Spleen (tissue), 11 donors: Measurements from ENCODE around the gene PTGES. TPM values are rescaled to one million over a fixed set of nuclear protein-coding genes. Genes with fewer than 3 reads are reported as not detected.

Experiments used
- DNase-seq: peaks from one replicate; pipeline ENCODE4 v3.0.0-alpha.2; 2020
- H3K27ac ChIP-seq, 8 donors: fragments of 200-600 bp; sonication (generic) in 7 of 8; 1 replicate in 4 of 8; 2 replicates in 4 of 8; pipeline versions ENCODE4 v1.5.0 to v1.8.0; 2016 to 2021; ENCODE audit warnings: inconsistent platforms in 4 of 8, mild to moderate bottlenecking in 4 of 8, moderate library complexity in 1 of 8
- H3K27me3 ChIP-seq, 7 donors: fragments of 200-600 bp; sonication (generic) in 6 of 7; replicated peaks in 1 of 7; 1 replicate in 4 of 7; 2 replicates in 3 of 7; pipeline versions ENCODE4 v1.5.0 to v1.8.0; 2016 to 2021; ENCODE audit warnings: inconsistent platforms in 3 of 7, mild to moderate bottlenecking in 1 of 7
- H3K36me3 ChIP-seq, 6 donors: fragments of 200-600 bp; sonication (generic) in 5 of 6; 1 replicate in 4 of 6; 2 replicates in 2 of 6; pipeline versions ENCODE4 v1.5.0 to v1.8.0; 2016 to 2021; ENCODE audit warnings: inconsistent platforms in 2 of 6
- H3K4me1 ChIP-seq, 6 donors: fragments of 200-600 bp; sonication (generic) in 5 of 6; 1 replicate in 3 of 6; 2 replicates in 3 of 6; pipeline versions ENCODE4 v1.5.0 to v1.8.0; 2016 to 2021; ENCODE audit warnings: inconsistent platforms in 3 of 6
- H3K4me3 ChIP-seq, 8 donors: fragments of 200-600 bp; sonication (generic) in 7 of 8; 1 replicate in 4 of 8; 2 replicates in 4 of 8; pipeline versions ENCODE4 v1.5.0 to v1.8.0; 2016 to 2021; ENCODE audit warnings: inconsistent platforms in 4 of 8, mild to moderate bottlenecking in 4 of 8, moderate library complexity in 2 of 8
- H3K9me3 ChIP-seq, 8 donors: fragments of 200-600 bp; sonication (generic) in 7 of 8; 1 replicate in 4 of 8; 2 replicates in 4 of 8; pipeline versions ENCODE4 v1.5.0 to v1.8.0; 2016 to 2021; ENCODE audit warnings: inconsistent platforms in 4 of 8
- CTCF ChIP-seq, 11 experiments: fragments of 200-600 bp in 7 of 11; fragments of 450-650 bp in 4 of 11; sonication (generic) in 4 of 11; IDR thresholded peaks in 8 of 11; conservative IDR thresholded peaks in 3 of 11; 1 replicate in 7 of 11; 2 replicates in 4 of 11; pipeline versions ENCODE4 v1.4.0 to v1.8.0; 2016 to 2021; ENCODE audit warnings: antibody characterized with exemption in 11 of 11, inconsistent platforms in 4 of 11, mild to moderate bottlenecking in 1 of 11
- POLR2A ChIP-seq, 3 donors: fragments of 450-650 bp; IDR thresholded peaks; one replicate each; pipeline ENCODE4 v1.5.1; 2017; ENCODE audit warnings: antibody characterized with exemption in 3 of 3, mild to moderate bottlenecking in 1 of 3
- POLR2AphosphoS5 ChIP-seq, 3 donors: sonication (generic); formaldehyde crosslinking; IDR thresholded peaks; one replicate each; pipeline ENCODE4 v1.5.1; 2017; ENCODE audit warnings: antibody characterized with exemption in 3 of 3
- WGBS, 5 donors: extraction: QIAGEN DNeasy Blood & Tissue Kit in 3 of 5; methylation state at CpG; one replicate each; pipeline versions ENCODE4 v1.1.5 to v1.1.7; 2013 to 2018; 5-methylcytosine and 5-hydroxymethylcytosine counted together
- intact Hi-C: fragments of 100-400 bp; cut with DNase I; formaldehyde crosslinking; loops from one replicate; pipeline ENCODE4 v1.15.0; 2023; ENCODE audit warnings: low total_unique reads
- polyA plus RNA-seq, 3 donors: library from polyadenylated mRNA; stranded (reverse); fragments of 200-250 nt; gene quantifications; one replicate each; pipeline ENCODE4 v1.2.1, GENCODE V29; 2013
- total RNA-seq, 7 donors: library from RNA; depleted of rRNA in 3 of 7; stranded (reverse); fragments of >200 nt in 3 of 7; fragmentation: NEBNext Ultra II Directional in 4 of 7; extraction: Animal tissue kit (Norgen Biotek cat#: 25700) in 4 of 7; gene quantifications; one replicate each; pipeline versions ENCODE4 v1.1.0 to v1.2.1, GENCODE V29; 2016 to 2021
- donor health status: healthy with polysubstance abuse.
- donor health status: DM: no; HTN: no; CAD: no; lungs with moderate emphysema.
- donor health status: DM: no; HTN: no; CAD: no.
- donor health status: Bipolar disorder and iron deficiency.
- donor health status: healthy.
- donor health status: DM: no; HTN: no; CAD: no.
- donor health status: DM: yes; HTN: yes; CAD: no.

The PTGES gene
- total and polyA plus RNA-seq, 10 donors = 1.4 to 7.2 (median 2.8) TPM

GRCh38 chr9:129703667-129704355, 49.0 kb downstream of the PTGES start:
- Histone ChIP-seq H3K4me3 (no peak overlapping the region), H3K4me1 (peaks cover 0 to 11% (median 0%) of the 10 kb centered on the region in 6 donors), H3K27me3 (peaks cover 0 to 62% (median 6%) of the 10 kb centered on the region in 7 donors), H3K9me3 (no peaks in the 10 kb centered on the region), H3K27ac (no peak overlapping the region), H3K36me3 (no peaks in the 10 kb centered on the region)
- 67 to 90% (median 86%) methylated on average over 16 to 17 of the region's 17 CpGs for WGBS, 5 donors
- DNase-seq = no peak
- TF ChIP-seq POLR2A (IDR thresholded peaks at IDR 0.05) = no peak
- TF ChIP-seq POLR2AphosphoS5 (IDR thresholded peaks at IDR 0.05) = no peak
- no peak for TF ChIP-seq CTCF (IDR thresholded peaks at IDR 0.05 in 8 of 11, conservative IDR thresholded peaks at IDR 0.05 in 3 of 11)
- intact Hi-C loops = no loop called here

GRCh38 chr9:129702589-129703520, 50.0 kb downstream of the PTGES start:
- H3K27ac ChIP-seq = no peak overlapping the region
- 53 to 68% (median 66%) methylated on average over 18 to 19 of the region's 19 CpGs for whole genome bisulfite sequencing, 5 donors

GRCh38 chr9:129701549-129701948, 51.3 kb downstream of the PTGES start:
- intact Hi-C loops = no loop called here
- no peak overlapping the region for H3K27ac ChIP-seq
- H3K27me3 ChIP-seq = peaks cover 3 to 85% (median 27%) of the 10 kb centered on the region in 7 donors
- no peak overlapping the region for H3K4me3 ChIP-seq
- WGBS, 5 donors = 85 to 90% (median 87%) methylated on average over 5 of the region's 5 CpGs
- no peak for DNase-seq
- H3K9me3 ChIP-seq = no peaks in the 10 kb centered on the region
- no peak for TF ChIP-seq CTCF (IDR thresholded peaks at IDR 0.05 in 8 of 11, conservative IDR thresholded peaks at IDR 0.05 in 3 of 11)
- H3K36me3 ChIP-seq = no peaks in the 10 kb centered on the region
- H3K4me1 ChIP-seq = peaks cover 0 to 27% (median 10%) of the 10 kb centered on the region in 6 donors

More at GRCh38 chr9:129702589-129703520, 50.0 kb downstream of the PTGES start:
- Histone ChIP-seq H3K36me3 (no peaks in the 10 kb centered on the region), H3K9me3 (no peaks in the 10 kb centered on the region), H3K27me3 (peaks cover 0 to 72% (median 14%) of the 10 kb centered on the region in 7 donors), H3K4me1 (peaks cover 0 to 16% (median under 1%) of the 10 kb centered on the region in 6 donors), H3K4me3 (no peak overlapping the region)
- DNase-seq = no peak
- intact Hi-C loops = no loop called here
- TF ChIP-seq POLR2A (IDR thresholded peaks at IDR 0.05) (no peak), CTCF (IDR thresholded peaks at IDR 0.05 in 8 of 11, conservative IDR thresholded peaks at IDR 0.05 in 3 of 11) (no peak), POLR2AphosphoS5 (IDR thresholded peaks at IDR 0.05) (no peak)

- H3K27me3 ChIP-seq = peaks cover 3 to 90% (median 31%) of the 10 kb centered on the region in 7 donors
- no peak overlapping the region for H3K27ac ChIP-seq
- no peaks in the 10 kb centered on the region for H3K36me3 ChIP-seq
- no peak overlapping the region for H3K4me3 ChIP-seq
- 60 to 66% (median 64%) methylated on average over 10 to 11 of the region's 11 CpGs for WGBS, 5 donors
- intact Hi-C loops = no loop called here
- H3K9me3 ChIP-seq = no peaks in the 10 kb centered on the region
- DNase-seq = no peak
- peaks cover 0 to 27% (median 10%) of the 10 kb centered on the region in 6 donors for H3K4me1 ChIP-seq
- no peak for TF ChIP-seq POLR2AphosphoS5 (IDR thresholded peaks at IDR 0.05)
- TF ChIP-seq CTCF (IDR thresholded peaks at IDR 0.05 in 8 of 11, conservative IDR thresholded peaks at IDR 0.05 in 3 of 11) = no peak
- no peak for TF ChIP-seq POLR2A (IDR thresholded peaks at IDR 0.05)
Measured at GRCh38 chr9:129701054-129701453, 51.8 kb downstream of the PTGES start.
